AG09319 (cell line): ENCODE results near the gene EVC2.

Experiments used
- DNase-seq: peaks from one replicate; pipeline ENCODE4 v3.0.0-alpha.2; 2010; ENCODE audit warnings: low read depth; ENCODE audit errors: extremely low read depth
- CTCF ChIP-seq: IDR thresholded peaks from 2 replicates; pipeline ENCODE4 v1.5.1; 2011; ENCODE audit warnings: low read depth, mild to moderate bottlenecking, inconsistent platforms, low read length, moderate library complexity

EVC2 gene, protein sequence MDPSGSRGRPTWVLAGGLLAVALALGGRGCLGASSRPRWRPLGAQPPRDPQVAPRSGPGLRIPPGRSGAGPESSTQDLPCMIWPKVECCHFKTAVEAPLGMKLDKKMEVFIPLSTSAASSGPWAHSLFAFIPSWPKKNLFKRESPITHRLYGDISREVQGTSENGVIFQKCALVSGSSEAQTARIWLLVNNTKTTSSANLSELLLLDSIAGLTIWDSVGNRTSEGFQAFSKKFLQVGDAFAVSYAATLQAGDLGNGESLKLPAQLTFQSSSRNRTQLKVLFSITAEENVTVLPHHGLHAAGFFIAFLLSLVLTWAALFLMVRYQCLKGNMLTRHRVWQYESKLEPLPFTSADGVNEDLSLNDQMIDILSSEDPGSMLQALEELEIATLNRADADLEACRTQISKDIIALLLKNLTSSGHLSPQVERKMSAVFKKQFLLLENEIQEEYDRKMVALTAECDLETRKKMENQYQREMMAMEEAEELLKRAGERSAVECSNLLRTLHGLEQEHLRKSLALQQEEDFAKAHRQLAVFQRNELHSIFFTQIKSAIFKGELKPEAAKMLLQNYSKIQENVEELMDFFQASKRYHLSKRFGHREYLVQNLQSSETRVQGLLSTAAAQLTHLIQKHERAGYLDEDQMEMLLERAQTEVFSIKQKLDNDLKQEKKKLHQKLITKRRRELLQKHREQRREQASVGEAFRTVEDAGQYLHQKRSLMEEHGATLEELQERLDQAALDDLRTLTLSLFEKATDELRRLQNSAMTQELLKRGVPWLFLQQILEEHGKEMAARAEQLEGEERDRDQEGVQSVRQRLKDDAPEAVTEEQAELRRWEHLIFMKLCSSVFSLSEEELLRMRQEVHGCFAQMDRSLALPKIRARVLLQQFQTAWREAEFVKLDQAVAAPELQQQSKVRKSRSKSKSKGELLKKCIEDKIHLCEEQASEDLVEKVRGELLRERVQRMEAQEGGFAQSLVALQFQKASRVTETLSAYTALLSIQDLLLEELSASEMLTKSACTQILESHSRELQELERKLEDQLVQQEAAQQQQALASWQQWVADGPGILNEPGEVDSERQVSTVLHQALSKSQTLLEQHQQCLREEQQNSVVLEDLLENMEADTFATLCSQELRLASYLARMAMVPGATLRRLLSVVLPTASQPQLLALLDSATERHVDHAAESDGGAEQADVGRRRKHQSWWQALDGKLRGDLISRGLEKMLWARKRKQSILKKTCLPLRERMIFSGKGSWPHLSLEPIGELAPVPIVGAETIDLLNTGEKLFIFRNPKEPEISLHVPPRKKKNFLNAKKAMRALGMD

GRCh38 chr4:5708449-5709206 is at the start of gene EVC2:
Gene EVC2 (minus strand): TSS chr4:5708559. CDS start chr4:5708513, 46 bp downstream.
- TF ChIP-seq CTCF = no peak
- DNase-seq = peak; percentile 36

- no peak for TF ChIP-seq CTCF
- DNase-seq = no peak
These were observed 49.6 kb upstream of the EVC2 start for GRCh38 chr4:5757954-5758353.

DNA sequence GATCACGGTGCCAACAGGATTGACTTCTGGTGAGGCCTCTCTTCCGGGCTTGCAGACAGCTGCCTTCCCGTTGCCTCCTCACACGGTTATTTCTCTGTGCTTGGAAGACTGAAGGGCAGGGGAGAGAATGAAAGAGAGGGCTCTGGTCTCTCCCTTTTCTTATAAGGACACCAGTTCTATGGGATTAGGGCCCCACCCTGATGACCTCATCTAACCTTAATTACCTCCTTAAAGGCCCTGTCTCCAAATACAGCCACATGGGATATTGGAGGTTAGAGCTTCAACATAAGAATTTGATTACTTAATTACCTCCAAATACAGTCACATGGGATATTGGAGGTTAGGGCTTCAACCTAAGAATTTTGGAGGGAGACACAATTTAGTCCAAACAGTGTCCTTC is 49.2 kb upstream of the EVC2 start:
- TF ChIP-seq CTCF = no peak
- DNase-seq = no peak

GRCh38 chr4:5757091-5757490 is 48.7 kb upstream of the EVC2 start:
- TF ChIP-seq CTCF = no peak
- no peak for DNase-seq

DNA sequence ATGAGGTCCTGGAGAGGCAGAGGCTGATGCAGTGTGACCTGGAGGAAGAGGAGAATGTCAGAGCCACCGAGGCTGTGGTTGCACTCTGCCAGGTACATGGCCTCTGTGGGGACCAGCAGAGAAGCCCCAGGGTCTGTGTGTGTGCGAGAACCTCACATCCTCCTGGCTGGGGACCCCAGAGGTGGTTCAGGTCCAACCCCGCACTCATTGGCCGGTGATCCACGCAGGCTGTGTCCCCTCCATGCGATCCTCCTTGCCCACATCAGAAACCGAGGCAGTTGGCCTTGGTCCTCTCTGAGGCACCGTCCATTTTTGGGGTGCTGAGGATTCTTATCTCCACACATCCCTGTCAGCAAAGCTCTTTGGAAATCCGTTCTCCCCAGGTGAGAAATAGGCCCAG is 47.9 kb upstream of the EVC2 start:
- TF ChIP-seq CTCF = no peak
- DNase-seq = no peak

DNA sequence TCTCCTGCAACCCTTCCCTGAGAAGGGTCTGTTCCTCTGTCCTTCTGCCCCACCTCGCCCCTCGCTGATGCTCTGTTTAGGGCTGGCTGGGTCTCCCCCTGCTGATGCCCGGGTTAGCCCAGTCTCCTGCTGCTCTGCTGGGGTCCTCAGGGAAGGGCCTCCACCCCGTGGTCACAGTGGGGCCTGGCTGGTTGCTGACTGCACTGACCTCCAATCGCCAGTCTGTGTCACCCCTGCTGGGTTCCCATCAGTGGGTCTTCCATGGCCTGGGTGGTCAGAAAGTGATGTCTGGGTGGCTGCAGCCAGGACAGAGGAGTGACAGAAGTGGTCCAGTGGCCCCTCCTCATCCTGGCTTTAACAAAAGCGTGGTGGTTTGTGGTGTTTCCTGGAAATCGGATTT is 47.3 kb upstream of the EVC2 start:
- no peak for DNase-seq
- no peak for TF ChIP-seq CTCF
